GF-D8 (cell line): ENCODE measurements around the gene UBR7.
"Not testable (repeated sequence)": the region's sequence is repeated elsewhere in the genome, so short reads cannot be mapped to it uniquely, and the experiment has no call there.

Experiments used
- DNase-seq: peaks from one replicate; lab custom pipeline; 2025; lab: John Stamatoyannopoulos, UW

UBR7 gene

GRCh38 chr14:93195316-93195999 is 11.6 kb upstream of the UBR7 start:
- DNase-seq = no peak

- no peak for DNase-seq
Measured at GRCh38 chr14:93199031-93199430, 8.0 kb upstream of the UBR7 start.

- no peak for DNase-seq
Measured at GRCh38 chr14:93200553-93200952, 6.5 kb upstream of the UBR7 start.

GRCh38 chr14:93201155-93201704 is 5.8 kb upstream of the UBR7 start:
- DNase-seq = no peak

GRCh38 chr14:93207468-93208308 is 632 bp downstream of the UBR7 start:
- DNase-seq = no peak

GRCh38 chr14:93212432-93212831 is 5.4 kb downstream of the UBR7 start:
- no peak for DNase-seq

GRCh38 chr14:93214598-93214997 is 7.5 kb downstream of the UBR7 start:
- no peak for DNase-seq

- peak; percentile 16 for DNase-seq
Measured at GRCh38 chr14:93219103-93219726, 12.2 kb downstream of the UBR7 start.

- no peak for DNase-seq
Measured at GRCh38 chr14:93220509-93220908, 13.5 kb downstream of the UBR7 start.

GRCh38 chr14:93223565-93223964 is 16.5 kb downstream of the UBR7 start:
- DNase-seq = no peak

GRCh38 chr14:93228550-93228949 is 21.5 kb downstream of the UBR7 start:
- DNase-seq = no peak

- no peak for DNase-seq
Measured at GRCh38 chr14:93230539-93230938, 23.5 kb downstream of the UBR7 start.

- no peak for DNase-seq
Measured at GRCh38 chr14:93231129-93231979, 24.3 kb downstream of the UBR7 start.

GRCh38 chr14:93232159-93232558 is 25.1 kb downstream of the UBR7 start:
- no peak for DNase-seq

GRCh38 chr14:93233078-93233477 is 26.0 kb downstream of the UBR7 start:
- not testable (repeated sequence) for DNase-seq

GRCh38 chr14:93234798-93235197 is 27.7 kb downstream of the UBR7 start:
- DNase-seq = no peak

- no peak for DNase-seq
Measured at GRCh38 chr14:93239869-93240677, 33.0 kb downstream of the UBR7 start.

GRCh38 chr14:93240678-93241000 is 33.6 kb downstream of the UBR7 start:
- no peak for DNase-seq

GRCh38 chr14:93245764-93246420 is 38.8 kb downstream of the UBR7 start:
- DNase-seq = no peak

GRCh38 chr14:93246534-93246933 is 39.5 kb downstream of the UBR7 start:
- no peak for DNase-seq
